Measurements from ENCODE around the gene MEAF6. TPM values are rescaled to one million over a fixed set of nuclear protein-coding genes. Genes with fewer than 3 reads are reported as not detected.

Gene MEAF6
- total and polyA plus RNA-seq, 2 experiments from 2014 or later, result 60.1 to 64.5 TPM

GRCh38 chr1:37482796-37483744 lies 31.5 kb downstream of the MEAF6 start:
- H3K4me2 ChIP-seq, result no peak overlapping the region
- no peak overlapping the region for H3K4me3 ChIP-seq
- no peak for DNase-seq (ENCODE audit: low spot score)
- H3K27me3 Mint-ChIP-seq (ENCODE audit: insufficient read depth, low read depth, poor library complexity), result peaks cover 11% of the 10 kb centered on the region
- no peaks in the 10 kb centered on the region for H3K36me3 ChIP-seq (ENCODE audit: insufficient read depth)
- H3F3A ChIP-seq (replicated peaks; ENCODE audit: low read depth), result 0 out of 2 replicates have a peak, but pooled peaks cover 9% of the 10 kb centered on the region
- peaks cover 13% of the 10 kb centered on the region for H3K79me2 ChIP-seq (replicated peaks; ENCODE audit: insufficient read depth)
- TF ChIP-seq ZNF331 (CRISPR knock-in tag; IDR thresholded peaks at IDR 0.05; ENCODE audit: low read depth) (no peak), EZH2phosphoT487 (IDR thresholded peaks at IDR 0.05; ENCODE audit: unreplicated experiment) (no peak), ZNF462 (CRISPR knock-in tag; IDR thresholded peaks at IDR 0.05) (no peak), EZH2 (IDR thresholded peaks at IDR 0.05; ENCODE audit: low read depth, unreplicated experiment) (no peak), ZNF114 (CRISPR knock-in tag; IDR thresholded peaks at IDR 0.05) (no peak), CREB1 (CRISPR knock-in tag; IDR thresholded peaks at IDR 0.05; ENCODE audit: low read depth) (no peak), NANOG (IDR thresholded peaks at IDR 0.05; ENCODE audit: borderline replicate concordance) (no peak), POLR2AphosphoS5 (IDR thresholded peaks at IDR 0.05; ENCODE audit: low read depth) (no peak), JUNB (IDR thresholded peaks at IDR 0.05; ENCODE audit: unreplicated experiment) (no peak), REST (IDR thresholded peaks at IDR 0.05; ENCODE audit: unreplicated experiment) (no peak)
- TF ChIP-seq, protein P1, sequence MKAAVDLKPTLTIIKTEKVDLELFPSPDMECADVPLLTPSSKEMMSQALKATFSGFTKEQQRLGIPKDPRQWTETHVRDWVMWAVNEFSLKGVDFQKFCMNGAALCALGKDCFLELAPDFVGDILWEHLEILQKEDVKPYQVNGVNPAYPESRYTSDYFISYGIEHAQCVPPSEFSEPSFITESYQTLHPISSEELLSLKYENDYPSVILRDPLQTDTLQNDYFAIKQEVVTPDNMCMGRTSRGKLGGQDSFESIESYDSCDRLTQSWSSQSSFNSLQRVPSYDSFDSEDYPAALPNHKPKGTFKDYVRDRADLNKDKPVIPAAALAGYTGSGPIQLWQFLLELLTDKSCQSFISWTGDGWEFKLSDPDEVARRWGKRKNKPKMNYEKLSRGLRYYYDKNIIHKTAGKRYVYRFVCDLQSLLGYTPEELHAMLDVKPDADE (IDR thresholded peaks at IDR 0.05), result no peak
- peaks cover 25% of the 10 kb centered on the region for H3K4me1 Mint-ChIP-seq
- no peaks in the 10 kb centered on the region for H3K27me3 ChIP-seq (ENCODE audit: insufficient read depth)
- peaks cover 14% of the 10 kb centered on the region; the same call in 1 of the 2 replicates for H3K4me1 ChIP-seq (ENCODE audit: insufficient read depth)
- no peak overlapping the region for H2AFZ ChIP-seq
- no peaks in the 10 kb centered on the region; the same call in 1 of the 2 replicates for H4K20me1 ChIP-seq (replicated peaks; ENCODE audit: insufficient read depth)
- H3K9me2 ChIP-seq (ENCODE audit: insufficient read depth), result no peaks in the 10 kb centered on the region
- H3K27ac ChIP-seq (ENCODE audit: low read depth), result no peak overlapping the region
- no peak overlapping the region for H3K27ac Mint-ChIP-seq
- no peak overlapping the region for H3K4me3 Mint-ChIP-seq
- ATAC-seq, result no peak
- H3K36me3 Mint-ChIP-seq (ENCODE audit: low read depth), result peaks cover 38% of the 10 kb centered on the region
- H3K9me3 Mint-ChIP-seq, result no peaks in the 10 kb centered on the region
